OCI-LY1 (cell line): ENCODE measurements around the gene ABCA13.

Experiments used
- H2AFZ ChIP-seq: fragments of 200-600 bp; sonication (generic), shearing (Covaris generic); 2 replicates; pipeline ENCODE4 v1.6.0; 2014; ENCODE audit warnings: antibody characterized with exemption, mild to moderate bottlenecking, low read length
- H3F3A ChIP-seq: fragments of 200-600 bp; sonication (generic), shearing (Covaris generic); 2 replicates; pipeline ENCODE4 v1.6.0; 2014; ENCODE audit warnings: mild to moderate bottlenecking, antibody characterized with exemption, low read length, moderate library complexity; ENCODE audit not compliant: insufficient read depth
- H3K27ac ChIP-seq: fragments of 200-600 bp; sonication (generic); 2 replicates; pipeline ENCODE4 v1.5.1; 2014; ENCODE audit warnings: low read length, mixed run types, mild to moderate bottlenecking, low read depth; ENCODE audit not compliant: poor library complexity, severe bottlenecking
- H3K27me3 ChIP-seq: fragments of 200-600 bp; sonication (generic); 2 replicates; pipeline ENCODE4 v1.6.0; 2014; ENCODE audit warnings: antibody characterized with exemption, mild to moderate bottlenecking, low read length, moderate library complexity; ENCODE audit not compliant: insufficient read depth
- H3K36me3 ChIP-seq: fragments of 200-600 bp; sonication (generic); 2 replicates; pipeline ENCODE4 v1.6.1; 2014; ENCODE audit warnings: mild to moderate bottlenecking, antibody characterized with exemption, low read length, moderate library complexity, mixed read lengths; ENCODE audit not compliant: insufficient read depth
- H3K4me1 ChIP-seq: fragments of 200-600 bp; sonication (generic); 2 replicates; pipeline ENCODE4 v1.5.1; 2014; ENCODE audit warnings: mild to moderate bottlenecking, low read length, moderate library complexity; ENCODE audit not compliant: insufficient read depth, severe bottlenecking
- H3K4me2 ChIP-seq: fragments of 200-600 bp; sonication (generic), shearing (Covaris generic); 2 replicates; pipeline ENCODE4 v1.6.1; 2014; ENCODE audit warnings: low read length
- H3K4me3 ChIP-seq: fragments of 200-600 bp; sonication (generic); 2 replicates; pipeline ENCODE4 v1.5.1; 2014; ENCODE audit warnings: low read length, low read depth, mild to moderate bottlenecking, mixed read lengths; ENCODE audit not compliant: poor library complexity, severe bottlenecking
- H3K79me2 ChIP-seq: fragments of 200-600 bp; shearing (Covaris generic); 2 replicates; pipeline ENCODE4 v1.6.1; 2016; ENCODE audit warnings: mixed run types, low read length, mixed read lengths; ENCODE audit not compliant: insufficient read depth
- H3K9ac ChIP-seq: fragments of 200-600 bp; sonication (generic), shearing (Covaris generic); 2 replicates; pipeline ENCODE4 v1.6.1; 2014; ENCODE audit warnings: mild to moderate bottlenecking, low read length, mixed read lengths
- H3K9me2 ChIP-seq: fragments of 200-600 bp; sonication (generic), shearing (Covaris generic); 2 replicates; pipeline ENCODE4 v1.6.1; 2014; ENCODE audit warnings: low read depth, mild to moderate bottlenecking, low read length, mixed read lengths
- H3K9me3 ChIP-seq: fragments of 200-600 bp; shearing (Covaris generic); 2 replicates; pipeline ENCODE4 v1.6.1; 2014; ENCODE audit warnings: low read length, mixed read lengths
- H4K20me1 ChIP-seq: fragments of 200-600 bp; sonication (generic), shearing (Covaris generic); 2 replicates; pipeline ENCODE4 v1.6.0; 2016; ENCODE audit warnings: mild to moderate bottlenecking, low read length; ENCODE audit not compliant: insufficient read depth
- EZH2 ChIP-seq: fragments of 200-600 bp; sonication (generic), shearing (Covaris generic); IDR thresholded peaks from 2 replicates; pipeline ENCODE4 v1.8.0; 2017; ENCODE audit warnings: borderline replicate concordance, mixed run types, mild to moderate bottlenecking, antibody characterized with exemption, low read length, moderate library complexity, mixed read lengths
- TF ChIP-seq, protein P1 (sequence below): fragments of 200-600 bp; sonication (generic), shearing (Covaris generic); IDR thresholded peaks from 2 replicates; pipeline ENCODE4 v1.5.1; 2017; ENCODE audit warnings: mild to moderate bottlenecking, antibody characterized with exemption, low read length, moderate library complexity, mixed read lengths

Gene ABCA13

GRCh38 chr7:48497521-48497920 lies 326.3 kb downstream of the ABCA13 start:
- H2AFZ ChIP-seq: no peak overlapping the region
- no peaks in the 10 kb centered on the region for H3K79me2 ChIP-seq
- H3K9me3 ChIP-seq: no peaks in the 10 kb centered on the region
- no peaks in the 10 kb centered on the region for H3K9me2 ChIP-seq
- no peak overlapping the region for H3K4me3 ChIP-seq
- no peaks in the 10 kb centered on the region for H3K4me1 ChIP-seq
- no peaks in the 10 kb centered on the region for H3F3A ChIP-seq
- H3K27ac ChIP-seq: no peak overlapping the region
- H3K27me3 ChIP-seq: no peaks in the 10 kb centered on the region
- no peak for TF ChIP-seq EZH2
- TF ChIP-seq, protein P1, sequence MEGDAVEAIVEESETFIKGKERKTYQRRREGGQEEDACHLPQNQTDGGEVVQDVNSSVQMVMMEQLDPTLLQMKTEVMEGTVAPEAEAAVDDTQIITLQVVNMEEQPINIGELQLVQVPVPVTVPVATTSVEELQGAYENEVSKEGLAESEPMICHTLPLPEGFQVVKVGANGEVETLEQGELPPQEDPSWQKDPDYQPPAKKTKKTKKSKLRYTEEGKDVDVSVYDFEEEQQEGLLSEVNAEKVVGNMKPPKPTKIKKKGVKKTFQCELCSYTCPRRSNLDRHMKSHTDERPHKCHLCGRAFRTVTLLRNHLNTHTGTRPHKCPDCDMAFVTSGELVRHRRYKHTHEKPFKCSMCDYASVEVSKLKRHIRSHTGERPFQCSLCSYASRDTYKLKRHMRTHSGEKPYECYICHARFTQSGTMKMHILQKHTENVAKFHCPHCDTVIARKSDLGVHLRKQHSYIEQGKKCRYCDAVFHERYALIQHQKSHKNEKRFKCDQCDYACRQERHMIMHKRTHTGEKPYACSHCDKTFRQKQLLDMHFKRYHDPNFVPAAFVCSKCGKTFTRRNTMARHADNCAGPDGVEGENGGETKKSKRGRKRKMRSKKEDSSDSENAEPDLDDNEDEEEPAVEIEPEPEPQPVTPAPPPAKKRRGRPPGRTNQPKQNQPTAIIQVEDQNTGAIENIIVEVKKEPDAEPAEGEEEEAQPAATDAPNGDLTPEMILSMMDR: no peak
- H3K4me2 ChIP-seq: no peak overlapping the region
- no peaks in the 10 kb centered on the region for H3K36me3 ChIP-seq
- H3K9ac ChIP-seq: no peak overlapping the region
- no peaks in the 10 kb centered on the region; the same call in 1 of the 2 replicates for H4K20me1 ChIP-seq

GRCh38 chr7:48502021-48502420 lies 330.8 kb downstream of the ABCA13 start:
- no peaks in the 10 kb centered on the region for H3K27me3 ChIP-seq

DNA sequence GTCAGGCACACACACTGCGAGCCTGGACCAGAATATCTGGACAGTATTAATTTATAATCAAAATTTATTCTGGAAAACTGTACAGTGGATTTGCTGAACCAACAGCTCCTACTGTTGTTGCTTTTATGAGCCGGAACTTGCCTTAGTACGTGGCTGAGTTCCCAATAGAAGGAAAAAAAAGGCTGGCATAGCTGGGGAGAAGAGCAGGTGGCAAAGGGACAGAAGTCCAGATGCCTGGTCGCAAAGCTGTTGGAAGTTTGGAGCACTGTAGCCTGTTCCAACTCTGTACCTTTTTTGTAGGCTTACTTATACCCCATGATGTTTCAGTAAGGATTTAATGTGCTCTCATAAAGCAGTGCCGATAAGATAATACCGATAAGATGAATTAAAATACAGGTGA lies 333.8 kb downstream of the ABCA13 start:
- Histone ChIP-seq H3K27ac (no peak overlapping the region), H3K9me2 (no peaks in the 10 kb centered on the region), H3K4me2 (no peak overlapping the region), H3K4me1 (no peaks in the 10 kb centered on the region), H4K20me1 (no peaks in the 10 kb centered on the region), H3K9me3 (no peaks in the 10 kb centered on the region), H3K36me3 (no peaks in the 10 kb centered on the region), H3K79me2 (no peaks in the 10 kb centered on the region), H2AFZ (no peak overlapping the region), H3K4me3 (no peak overlapping the region), H3F3A (no peaks in the 10 kb centered on the region), H3K27me3 (no peaks in the 10 kb centered on the region), H3K9ac (no peak overlapping the region)
- TF ChIP-seq, protein P1: no peak
- TF ChIP-seq EZH2: no peak

More at GRCh38 chr7:48502021-48502420, 330.8 kb downstream of the ABCA13 start:
- Histone ChIP-seq H3K9me3 (no peaks in the 10 kb centered on the region), H2AFZ (no peak overlapping the region), H3K36me3 (no peaks in the 10 kb centered on the region), H3K9me2 (no peaks in the 10 kb centered on the region), H3K4me3 (no peak overlapping the region), H3K9ac (no peak overlapping the region), H3K4me1 (no peaks in the 10 kb centered on the region), H4K20me1 (no peaks in the 10 kb centered on the region), H3F3A (no peaks in the 10 kb centered on the region), H3K79me2 (no peaks in the 10 kb centered on the region), H3K4me2 (no peak overlapping the region), H3K27ac (no peak overlapping the region)
- no peak for TF ChIP-seq EZH2
- TF ChIP-seq, protein P1: no peak
